Mesenchymal stem cell (in vitro differentiated cells and primary cell): ENCODE data around the gene LDHA.

ENCODE experiments used
- DNase-seq: peaks from one replicate; pipeline ENCODE4 v3.0.0-alpha.2; 2013
- H2AFZ ChIP-seq: one replicate; pipeline ENCODE4 v1.6.1; 2013; ENCODE audit warnings: low read depth, mild to moderate bottlenecking, control low read depth, inconsistent platforms, low read length, moderate library complexity
- H2AK5ac ChIP-seq: 2 replicates; pipeline ENCODE4 v1.6.1; 2013; ENCODE audit warnings: low read length, moderate library complexity, mild to moderate bottlenecking, inconsistent platforms; ENCODE audit not compliant: severe bottlenecking
- H2BK120ac ChIP-seq: one replicate; pipeline ENCODE4 v1.6.1; 2013; ENCODE audit warnings: low read depth, mild to moderate bottlenecking, inconsistent platforms, low read length, moderate library complexity
- H2BK12ac ChIP-seq, 2 experiments: one replicate each; pipeline ENCODE4 v1.6.1; 2013; ENCODE audit warnings: inconsistent platforms in 2 of 2, low read length in 2 of 2, mild to moderate bottlenecking in 2 of 2, moderate library complexity in 2 of 2, control low read depth in 1 of 2
- H2BK15ac ChIP-seq: one replicate; pipeline ENCODE4 v1.6.1; 2013; ENCODE audit warnings: mild to moderate bottlenecking, low read depth, inconsistent platforms; ENCODE audit not compliant: poor library complexity, severe bottlenecking
- H2BK5ac ChIP-seq: 2 replicates; pipeline ENCODE4 v1.6.1; 2013; ENCODE audit warnings: low read depth, mild to moderate bottlenecking, low read length, control low read depth, inconsistent platforms; ENCODE audit not compliant: poor library complexity, severe bottlenecking
- H3K14ac ChIP-seq, 2 experiments: one replicate each; pipeline ENCODE4 v1.6.1; 2013; ENCODE audit warnings: inconsistent platforms in 2 of 2, low read length in 2 of 2, control low read depth in 1 of 2, mild to moderate bottlenecking in 1 of 2, moderate library complexity in 1 of 2
- H3K18ac ChIP-seq, 2 experiments: one replicate each; pipeline ENCODE4 v1.6.1; 2013; ENCODE audit warnings: inconsistent platforms in 2 of 2, low read length in 2 of 2, control low read depth in 1 of 2, low read depth in 1 of 2, mild to moderate bottlenecking in 1 of 2
- H3K23ac ChIP-seq, 2 experiments: one replicate each; pipeline ENCODE4 v1.6.1; 2013; ENCODE audit warnings: inconsistent platforms in 2 of 2, low read length in 2 of 2, mild to moderate bottlenecking in 2 of 2, moderate library complexity in 2 of 2, control low read depth in 1 of 2
- H3K27ac ChIP-seq: 2 replicates; pipeline ENCODE4 v1.5.1; 2013; ENCODE audit warnings: mild to moderate bottlenecking, moderate library complexity, low read length, control low read depth, inconsistent platforms; ENCODE audit not compliant: poor library complexity, severe bottlenecking
- H3K27me3 ChIP-seq, 2 experiments: 2 replicates each; pipeline versions ENCODE4 v1.6.1 to v1.7.0; 2013; ENCODE audit warnings: low read length in 2 of 2, mild to moderate bottlenecking in 2 of 2, moderate library complexity in 2 of 2, control low read depth in 1 of 2, inconsistent platforms in 1 of 2; ENCODE audit not compliant: control insufficient read depth in 1 of 2, insufficient read depth in 1 of 2
- H3K36me3 ChIP-seq, 2 experiments: 2 replicates each; pipeline versions ENCODE4 v1.6.1 to v1.7.0; 2013; ENCODE audit warnings: low read length in 2 of 2, control low read depth in 1 of 2, inconsistent platforms in 1 of 2, low read depth in 1 of 2, mild to moderate bottlenecking in 1 of 2; ENCODE audit not compliant: insufficient read depth in 2 of 2, control insufficient read depth in 1 of 2
- H3K4ac ChIP-seq, 2 experiments: one replicate each; pipeline ENCODE4 v1.6.1; 2013; ENCODE audit warnings: inconsistent platforms in 2 of 2, low read length in 2 of 2, mild to moderate bottlenecking in 2 of 2, moderate library complexity in 2 of 2, control low read depth in 1 of 2, low read depth in 1 of 2
- H3K4me1 ChIP-seq: 2 replicates; pipeline ENCODE4 v1.6.1; 2013; ENCODE audit warnings: low read depth, low read length, control low read depth; ENCODE audit not compliant: control insufficient read depth, insufficient read depth
- H3K4me2 ChIP-seq: 2 replicates; pipeline ENCODE4 v1.6.1; 2013; ENCODE audit warnings: low read length, mild to moderate bottlenecking, inconsistent platforms; ENCODE audit not compliant: poor library complexity, severe bottlenecking
- H3K4me3 ChIP-seq, 2 experiments: 2 replicates each; pipeline versions ENCODE4 v1.5.1 to v1.7.0; 2013; ENCODE audit warnings: low read length in 2 of 2, mild to moderate bottlenecking in 2 of 2, control low read depth in 1 of 2, low read depth in 1 of 2; ENCODE audit not compliant: insufficient read depth in 1 of 2
- H3K79me1 ChIP-seq: replicated peaks from 2 replicates; pipeline ENCODE4 v1.6.1; 2013; ENCODE audit warnings: mild to moderate bottlenecking, control low read depth, low read length, inconsistent platforms; ENCODE audit not compliant: poor library complexity, severe bottlenecking
- H3K9ac ChIP-seq: 2 replicates; pipeline ENCODE4 v1.7.0; 2013; ENCODE audit warnings: mild to moderate bottlenecking, low read length, moderate library complexity
- H3K9me3 ChIP-seq: 2 replicates; pipeline ENCODE4 v1.7.0; 2013; ENCODE audit warnings: mild to moderate bottlenecking, low read length; ENCODE audit not compliant: control insufficient read depth
- H4K8ac ChIP-seq: one replicate; pipeline ENCODE4 v1.6.1; 2013; ENCODE audit warnings: inconsistent platforms, mild to moderate bottlenecking, low read length, moderate library complexity
- H4K91ac ChIP-seq: one replicate; pipeline ENCODE4 v1.6.1; 2013; ENCODE audit warnings: mild to moderate bottlenecking, low read length, inconsistent platforms
- WGBS: methylation state at CpG from one replicate; pipeline ENCODE4 v1.1.7; 2013; ENCODE audit warnings: mixed read lengths; 5-methylcytosine and 5-hydroxymethylcytosine counted together

The LDHA gene

DNA sequence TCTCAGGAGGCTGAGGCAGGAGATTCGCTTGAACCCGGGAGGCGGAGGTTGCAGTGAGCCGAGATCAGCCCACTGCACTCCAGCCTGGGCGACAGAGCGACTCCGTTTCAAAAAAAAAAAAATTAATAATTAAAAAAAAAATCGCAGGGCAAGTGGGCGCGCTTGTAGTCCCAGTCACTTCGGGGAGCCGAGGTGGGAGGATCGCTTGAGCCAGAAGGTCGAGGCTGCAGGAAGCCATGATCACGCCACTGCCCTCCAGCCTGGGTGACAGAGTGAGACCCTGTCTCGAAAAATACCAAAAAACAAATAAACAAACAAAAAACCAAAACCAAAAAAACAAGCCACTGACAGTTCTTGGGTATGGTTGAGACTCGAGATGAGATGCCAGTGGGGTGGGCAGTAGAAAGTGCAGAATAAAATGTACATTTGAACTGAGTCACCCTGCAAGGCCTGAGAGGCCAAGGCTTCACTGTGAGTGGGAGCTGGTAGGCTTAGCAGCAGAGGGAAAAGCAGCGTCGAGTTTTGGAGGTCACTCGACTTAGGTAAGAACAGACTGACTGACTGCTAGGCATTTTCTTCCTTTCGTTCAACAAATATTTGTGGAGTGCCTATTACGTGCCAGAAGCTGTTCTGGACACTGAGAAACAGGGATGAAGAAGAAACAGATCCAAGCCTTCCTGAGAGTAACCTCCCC, 635 bp upstream of the LDHA start:
- no peaks in the 10 kb centered on the region for H3K27me3 ChIP-seq
- H3K9me3 ChIP-seq, result no peaks in the 10 kb centered on the region
- H3K79me1 ChIP-seq, result peaks cover 1% of the 10 kb centered on the region
- H3K4me3 ChIP-seq, result peak overlapping the region in 1 of 2 experiments; percentile 100
- peak overlapping the region; percentile 37 for H2BK120ac ChIP-seq
- H4K8ac ChIP-seq, result no peak overlapping the region
- peak overlapping the region; percentile 85 for H3K9ac ChIP-seq
- H3K4me1 ChIP-seq, result peaks cover 19% of the 10 kb centered on the region
- H3K27ac ChIP-seq, result peak overlapping the region; percentile 50
- 87% methylated on average over 20 of the region's 22 CpGs for WGBS
- DNase-seq, result no peak
- peak overlapping the region in 1 of 2 experiments; percentile 93 for H2BK12ac ChIP-seq
- no peak overlapping the region for H3K14ac ChIP-seq
- peak overlapping the region in 1 of 2 experiments; percentile 57 for H3K4ac ChIP-seq
- peak overlapping the region; percentile 25 for H3K4me2 ChIP-seq
- no peak overlapping the region for H2BK5ac ChIP-seq
- no peak overlapping the region for H2BK15ac ChIP-seq
- peak overlapping the region in 1 of 2 experiments; percentile 87 for H3K18ac ChIP-seq
- H2AK5ac ChIP-seq, result no peak overlapping the region
- no peak overlapping the region for H3K23ac ChIP-seq
- H4K91ac ChIP-seq, result no peak overlapping the region
- no peak overlapping the region for H2AFZ ChIP-seq
- H3K36me3 ChIP-seq, result peaks cover 5 to 26% of the 10 kb centered on the region in 2 experiments

DNA sequence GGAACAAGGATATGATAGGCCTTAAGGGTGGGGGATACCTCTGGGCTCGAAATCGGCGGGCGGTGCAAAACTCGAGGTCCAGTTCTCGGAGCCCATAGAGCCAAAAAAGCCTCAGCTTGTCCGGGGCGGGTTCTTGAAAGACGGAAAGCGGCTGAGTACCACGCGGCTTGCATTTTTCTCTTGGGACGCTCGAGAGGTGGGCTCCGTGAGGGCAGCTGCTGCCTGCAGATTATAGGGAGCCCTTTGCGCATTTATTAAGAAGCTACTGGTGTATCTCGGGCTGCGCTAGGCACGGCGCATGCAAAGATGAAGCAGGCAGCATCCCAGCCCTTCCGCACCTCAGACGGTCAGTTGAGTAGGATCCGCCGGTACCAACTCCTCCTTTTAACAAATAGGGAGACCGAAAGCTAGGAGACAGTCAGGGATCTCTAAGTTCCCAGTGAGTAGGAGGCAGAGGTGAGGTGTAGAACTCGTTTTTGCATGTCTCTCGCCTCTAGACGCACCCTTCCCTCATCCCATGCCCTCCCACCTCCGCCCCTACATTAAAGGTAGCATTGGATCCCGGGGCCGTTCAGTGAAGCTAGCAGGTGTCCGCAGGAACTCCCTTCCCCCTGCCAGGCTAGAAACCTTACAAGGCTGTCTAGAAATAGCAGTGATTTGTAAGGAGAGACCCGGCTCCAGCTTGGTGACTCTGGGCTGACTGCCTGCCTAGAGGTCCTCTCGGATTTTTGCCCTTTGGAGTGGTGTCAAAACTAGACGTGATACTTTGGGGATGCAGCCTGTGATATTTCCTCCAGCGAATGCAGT, 768 bp downstream of the LDHA start:
- Histone ChIP-seq H2AK5ac (peak overlapping the region; percentile 23), H2BK120ac (peak overlapping the region; percentile 44), H2BK12ac (peak overlapping the region in 1 of 2 experiments; percentile 85), H3K9ac (peak overlapping the region; percentile 99), H4K91ac (peak overlapping the region; percentile 74), H3K14ac (peak overlapping the region in 1 of 2 experiments; percentile 98), H4K8ac (peak overlapping the region; percentile 22), H3K4me3 (peak overlapping the region; percentile 62 to 100), H2BK5ac (peak overlapping the region; percentile 53), H3K4me2 (peak overlapping the region; percentile 36), H3K18ac (peak overlapping the region; percentile 97 to 99), H3K9me3 (no peaks in the 10 kb centered on the region), H3K79me1 (peaks cover 1% of the 10 kb centered on the region), H2BK15ac (no peak overlapping the region), H3K36me3 (peaks cover 9 to 40% of the 10 kb centered on the region in 2 experiments), H3K4ac (peak overlapping the region; percentile 69 to 98), H3K27ac (peak overlapping the region; percentile 90), H3K23ac (peak overlapping the region in 1 of 2 experiments; percentile 96), H2AFZ (no peak overlapping the region), H3K4me1 (peaks cover 17% of the 10 kb centered on the region), H3K27me3 (no peaks in the 10 kb centered on the region)
- DNase-seq, result peak; percentile 34
- 14% methylated on average over 34 of the region's 36 CpGs for WGBS

DNA sequence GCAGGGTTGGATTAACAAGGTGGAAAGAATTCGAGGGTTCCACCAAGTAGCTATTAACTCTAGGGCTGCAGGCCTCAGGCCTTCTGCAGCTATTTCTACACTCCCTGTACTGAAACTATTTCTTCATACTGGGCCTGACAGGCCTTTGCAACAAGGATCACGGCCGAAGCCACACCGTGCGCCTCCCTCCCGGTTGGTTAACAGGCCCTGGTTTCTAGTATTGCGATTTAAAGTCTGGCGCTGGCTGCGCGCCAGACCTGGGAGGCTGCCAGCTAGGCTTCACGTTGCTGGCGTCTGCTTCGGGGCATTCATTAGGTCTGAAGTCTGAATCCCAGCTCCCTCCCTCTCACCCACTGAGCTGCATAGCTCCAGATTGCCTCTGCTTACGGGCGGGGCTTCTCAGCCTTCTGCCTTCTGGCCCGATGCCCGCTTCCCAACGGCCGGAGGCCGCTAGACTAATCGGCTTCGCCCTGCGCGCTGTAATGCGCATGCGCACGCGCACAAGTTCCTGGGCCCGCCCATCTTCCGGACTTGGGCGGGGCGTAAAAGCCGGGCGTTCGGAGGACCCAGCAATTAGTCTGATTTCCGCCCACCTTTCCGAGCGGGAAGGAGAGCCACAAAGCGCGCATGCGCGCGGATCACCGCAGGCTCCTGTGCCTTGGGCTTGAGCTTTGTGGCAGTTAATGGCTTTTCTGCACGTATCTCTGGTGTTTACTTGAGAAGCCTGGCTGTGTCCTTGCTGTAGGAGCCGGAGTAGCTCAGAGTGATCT, 1.6 kb downstream of the LDHA start:
- Histone ChIP-seq H3K4me3 (peak overlapping the region; percentile 62 to 100), H3K4ac (peak overlapping the region in 1 of 2 experiments; percentile 98), H2BK12ac (no peak overlapping the region), H4K8ac (peak overlapping the region; percentile 22), H3K18ac (peak overlapping the region; percentile 97 to 99), H3K4me2 (peak overlapping the region; percentile 66), H2BK5ac (peak overlapping the region; percentile 53), H3K9me3 (no peaks in the 10 kb centered on the region), H3K4me1 (peaks cover 17% of the 10 kb centered on the region), H4K91ac (no peak overlapping the region), H2BK120ac (no peak overlapping the region), H3K14ac (no peak overlapping the region), H2AFZ (peak overlapping the region; percentile 29), H2BK15ac (peak overlapping the region; percentile 60), H3K9ac (peak overlapping the region; percentile 99), H3K36me3 (peaks cover 9 to 47% of the 10 kb centered on the region in 2 experiments), H3K27ac (peak overlapping the region; percentile 90), H2AK5ac (no peak overlapping the region), H3K79me1 (peaks cover 1% of the 10 kb centered on the region), H3K27me3 (no peaks in the 10 kb centered on the region), H3K23ac (no peak overlapping the region)
- peak; percentile 99 for DNase-seq
- WGBS, result under 1% methylated on average over 46 of the region's 46 CpGs
